Memory B cell (primary cell): ENCODE data around the gene PTH2.

Experiments
- ATAC-seq: fragments of 150-1000 bp; cut with Tn5 transposase; 2 replicates; pipeline ENCODE4 v1.10.0; 2021; ENCODE audit warnings: low read depth, mild to moderate bottlenecking, moderate library complexity
- DNase-seq, 2 donors: peaks; one replicate each; pipeline ENCODE4 v3.0.0; 2022; ENCODE audit warnings: low spot score in 2 of 2
- H3K27ac Mint-ChIP-seq: one replicate; pipeline ENCODE4 v1.8.0; 2022; ENCODE audit warnings: mild to moderate bottlenecking, moderate library complexity, mixed read lengths
- H3K27me3 Mint-ChIP-seq: one replicate; pipeline ENCODE4 v1.8.0; 2022; ENCODE audit warnings: mixed read lengths
- H3K36me3 Mint-ChIP-seq: one replicate; pipeline ENCODE4 v1.8.0; 2022; ENCODE audit warnings: mild to moderate bottlenecking, mixed read lengths
- H3K4me1 Mint-ChIP-seq: one replicate; pipeline ENCODE4 v1.8.0; 2022; ENCODE audit warnings: mixed read lengths
- H3K4me3 Mint-ChIP-seq: one replicate; pipeline ENCODE4 v1.8.0; 2022; ENCODE audit warnings: mild to moderate bottlenecking, moderate library complexity, mixed read lengths
- H3K9me3 Mint-ChIP-seq: one replicate; pipeline ENCODE4 v1.8.0; 2022; ENCODE audit warnings: mixed read lengths

PTH2 gene

GRCh38 chr19:49431330-49431749, 8.1 kb upstream of the PTH2 start:
- Mint-ChIP-seq H3K9me3 (no peaks in the 10 kb centered on the region), H3K4me3 (no peak overlapping the region), H3K36me3 (peaks cover 1% of the 10 kb centered on the region), H3K27ac (no peak overlapping the region), H3K27me3 (peaks cover 59% of the 10 kb centered on the region), H3K4me1 (peaks cover 47% of the 10 kb centered on the region)
- DNase-seq (no peak), ATAC-seq (peak; percentile 30)

- Mint-ChIP-seq H3K4me1 (peaks cover 46% of the 10 kb centered on the region), H3K9me3 (no peaks in the 10 kb centered on the region), H3K27me3 (peaks cover 59% of the 10 kb centered on the region), H3K27ac (no peak overlapping the region), H3K36me3 (peaks cover 1% of the 10 kb centered on the region), H3K4me3 (no peak overlapping the region)
- DNase-seq = no peak
- ATAC-seq = peak; percentile 35
These were observed 7.6 kb upstream of the PTH2 start for GRCh38 chr19:49430678-49431329.

GRCh38 chr19:49430172-49430677, 7.0 kb upstream of the PTH2 start:
- no peak overlapping the region for H3K4me3 Mint-ChIP-seq
- no peaks in the 10 kb centered on the region for H3K9me3 Mint-ChIP-seq
- no peak for DNase-seq
- no peak overlapping the region for H3K27ac Mint-ChIP-seq
- H3K27me3 Mint-ChIP-seq = peaks cover 61% of the 10 kb centered on the region
- H3K36me3 Mint-ChIP-seq = peaks cover 1% of the 10 kb centered on the region
- no peak for ATAC-seq
- peaks cover 48% of the 10 kb centered on the region for H3K4me1 Mint-ChIP-seq

- no peak for ATAC-seq
- no peak for DNase-seq
- H3K27ac Mint-ChIP-seq = no peak overlapping the region
- peak overlapping the region; percentile 67 for H3K4me3 Mint-ChIP-seq
- peaks cover 65% of the 10 kb centered on the region for H3K27me3 Mint-ChIP-seq
- peaks cover 50% of the 10 kb centered on the region for H3K4me1 Mint-ChIP-seq
- peaks cover 1% of the 10 kb centered on the region for H3K36me3 Mint-ChIP-seq
- H3K9me3 Mint-ChIP-seq = no peaks in the 10 kb centered on the region
These were observed 5.6 kb upstream of the PTH2 start for GRCh38 chr19:49428547-49429451.

- ATAC-seq = peak; percentile 42
- Mint-ChIP-seq H3K36me3 (peaks cover 4% of the 10 kb centered on the region), H3K9me3 (no peaks in the 10 kb centered on the region), H3K4me3 (peak overlapping the region; percentile 67), H3K27ac (no peak overlapping the region), H3K27me3 (peaks cover 63% of the 10 kb centered on the region), H3K4me1 (peaks cover 52% of the 10 kb centered on the region)
- no peak for DNase-seq
These were observed 4.8 kb upstream of the PTH2 start for GRCh38 chr19:49427855-49428546.

- peaks cover 56% of the 10 kb centered on the region for H3K4me1 Mint-ChIP-seq
- DNase-seq (no peak), ATAC-seq (no peak)
- peaks cover 4% of the 10 kb centered on the region for H3K36me3 Mint-ChIP-seq
- no peak overlapping the region for H3K4me3 Mint-ChIP-seq
- H3K9me3 Mint-ChIP-seq = no peaks in the 10 kb centered on the region
- H3K27ac Mint-ChIP-seq = no peak overlapping the region
- peaks cover 64% of the 10 kb centered on the region for H3K27me3 Mint-ChIP-seq
These were observed 4.1 kb upstream of the PTH2 start for GRCh38 chr19:49427339-49427738.

GRCh38 chr19:49425922-49426592, 2.8 kb upstream of the PTH2 start:
- peaks cover 65% of the 10 kb centered on the region for H3K27me3 Mint-ChIP-seq
- H3K4me1 Mint-ChIP-seq = peaks cover 58% of the 10 kb centered on the region
- H3K36me3 Mint-ChIP-seq = peaks cover 4% of the 10 kb centered on the region
- DNase-seq (peak in 1 of 2 donors; percentile 43), ATAC-seq (no peak)
- no peak overlapping the region for H3K4me3 Mint-ChIP-seq
- H3K27ac Mint-ChIP-seq = no peak overlapping the region
- H3K9me3 Mint-ChIP-seq = no peaks in the 10 kb centered on the region

- no peak for DNase-seq
- no peak within 1 kb of the TSS for H3K27ac Mint-ChIP-seq
- peaks cover 52% of the 10 kb centered on the region for H3K4me1 Mint-ChIP-seq
- H3K4me3 Mint-ChIP-seq = no peak within 1 kb of the TSS
- peaks cover 61% of the 10 kb centered on the region for H3K27me3 Mint-ChIP-seq
- no peak for ATAC-seq
- no peaks in the 10 kb centered on the region for H3K9me3 Mint-ChIP-seq
- peaks cover 4% of the 10 kb centered on the region for H3K36me3 Mint-ChIP-seq
These were observed 1.9 kb upstream of the PTH2 start, which contains the start of gene GFY for GRCh38 chr19:49425178-49425577. Gene GFY, plus strand, starts transcription at chr19:49425388. Its CDS starts 1,043 bp downstream, at chr19:49426431.

- ATAC-seq (no peak), DNase-seq (no peak)
- H3K9me3 Mint-ChIP-seq = no peaks in the 10 kb centered on the region
- H3K27ac Mint-ChIP-seq = no peak overlapping the region
- H3K4me1 Mint-ChIP-seq = peaks cover 44% of the 10 kb centered on the region
- no peak overlapping the region for H3K4me3 Mint-ChIP-seq
- peaks cover 63% of the 10 kb centered on the region for H3K27me3 Mint-ChIP-seq
- H3K36me3 Mint-ChIP-seq = peaks cover 4% of the 10 kb centered on the region
These were observed 703 bp upstream of the PTH2 start for GRCh38 chr19:49423985-49424303.

GRCh38 chr19:49422407-49423070, 702 bp downstream of the PTH2 start:
- Mint-ChIP-seq H3K36me3 (peaks cover 4% of the 10 kb centered on the region), H3K4me3 (peak overlapping the region; percentile 75), H3K9me3 (no peaks in the 10 kb centered on the region), H3K4me1 (peaks cover 37% of the 10 kb centered on the region), H3K27me3 (peaks cover 61% of the 10 kb centered on the region), H3K27ac (no peak overlapping the region)
- peak in 1 of 2 donors; percentile 24 for DNase-seq
- peak; percentile 37 for ATAC-seq

GRCh38 chr19:49421878-49422202, 1.4 kb downstream of the PTH2 start:
- Mint-ChIP-seq H3K27ac (peak overlapping the region; percentile 86), H3K27me3 (peaks cover 57% of the 10 kb centered on the region), H3K4me1 (peaks cover 31% of the 10 kb centered on the region), H3K4me3 (peak overlapping the region; percentile 37), H3K9me3 (no peaks in the 10 kb centered on the region), H3K36me3 (peaks cover 2% of the 10 kb centered on the region)
- DNase-seq = no peak
- no peak for ATAC-seq

GRCh38 chr19:49421039-49421877, 2.0 kb downstream of the PTH2 start:
- DNase-seq (no peak), ATAC-seq (peak; percentile 41)
- Mint-ChIP-seq H3K4me1 (peaks cover 25% of the 10 kb centered on the region), H3K36me3 (peaks cover 2% of the 10 kb centered on the region), H3K27me3 (peaks cover 51% of the 10 kb centered on the region), H3K27ac (peak overlapping the region; percentile 86), H3K4me3 (peak overlapping the region; percentile 37), H3K9me3 (no peaks in the 10 kb centered on the region)
